ENCODE data around the gene TP63. TPM values are rescaled to one million over a fixed set of nuclear protein-coding genes. Genes with fewer than 3 reads are reported as not detected.

The TP63 gene
- total RNA-seq, 1 donor from 2014 or later: not detected

GRCh38 chr3:189758186-189758585 lies 127.0 kb downstream of the TP63 start:
- H3K4me3 ChIP-seq (ENCODE audit: low read depth, low read length): no peak overlapping the region
- no peak for DNase-seq (ENCODE audit: low read depth)
- no peak for TF ChIP-seq CTCF (conservative IDR thresholded peaks at IDR 0.05; ENCODE audit: low read depth, low read length)

GRCh38 chr3:189766416-189766815 lies 135.2 kb downstream of the TP63 start:
- H3K4me3 ChIP-seq (ENCODE audit: low read depth, low read length): no peak overlapping the region
- DNase-seq (ENCODE audit: low read depth): no peak
- TF ChIP-seq CTCF (conservative IDR thresholded peaks at IDR 0.05; ENCODE audit: low read depth, low read length): no peak

GRCh38 chr3:189771842-189772450 lies 140.8 kb downstream of the TP63 start:
- DNase-seq (ENCODE audit: low read depth): no peak
- no peak for TF ChIP-seq CTCF (conservative IDR thresholded peaks at IDR 0.05; ENCODE audit: low read depth, low read length)
- H3K4me3 ChIP-seq (ENCODE audit: low read depth, low read length): no peak overlapping the region

GRCh38 chr3:189772584-189772983 lies 141.4 kb downstream of the TP63 start:
- no peak overlapping the region for H3K4me3 ChIP-seq (ENCODE audit: low read depth, low read length)
- TF ChIP-seq CTCF (conservative IDR thresholded peaks at IDR 0.05; ENCODE audit: low read depth, low read length): no peak
- no peak for DNase-seq (ENCODE audit: low read depth)

GRCh38 chr3:189773056-189773455 lies 141.9 kb downstream of the TP63 start:
- no peak overlapping the region for H3K4me3 ChIP-seq (ENCODE audit: low read depth, low read length)
- TF ChIP-seq CTCF (conservative IDR thresholded peaks at IDR 0.05; ENCODE audit: low read depth, low read length): no peak
- no peak for DNase-seq (ENCODE audit: low read depth)

- no peak for TF ChIP-seq CTCF (conservative IDR thresholded peaks at IDR 0.05; ENCODE audit: low read depth, low read length)
- DNase-seq (ENCODE audit: low read depth): no peak
- H3K4me3 ChIP-seq (ENCODE audit: low read depth, low read length): no peak overlapping the region
Measured at GRCh38 chr3:189776149-189776824, 145.1 kb downstream of the TP63 start.
